Stimulated activated CD8-positive, alpha-beta memory T cell treated with anti-CD3 and anti-CD28 coated beads, Interleukin-12 subunit alpha, Interleukin-12 subunit beta, amount 100 ng/mL, for 24 hours (primary cell): ENCODE measurements around the gene FAM50A.

ENCODE experiments used
- DNase-seq: peaks from one replicate; pipeline ENCODE4 v3.0.0-alpha.2; 2020; ENCODE audit errors: extremely low read depth

Gene FAM50A

GRCh38 chrX:154465601-154466000 lies 21.7 kb downstream of the FAM50A start:
- no peak for DNase-seq

- no peak for DNase-seq
Measured at GRCh38 chrX:154466036-154466435, 22.1 kb downstream of the FAM50A start.

DNA sequence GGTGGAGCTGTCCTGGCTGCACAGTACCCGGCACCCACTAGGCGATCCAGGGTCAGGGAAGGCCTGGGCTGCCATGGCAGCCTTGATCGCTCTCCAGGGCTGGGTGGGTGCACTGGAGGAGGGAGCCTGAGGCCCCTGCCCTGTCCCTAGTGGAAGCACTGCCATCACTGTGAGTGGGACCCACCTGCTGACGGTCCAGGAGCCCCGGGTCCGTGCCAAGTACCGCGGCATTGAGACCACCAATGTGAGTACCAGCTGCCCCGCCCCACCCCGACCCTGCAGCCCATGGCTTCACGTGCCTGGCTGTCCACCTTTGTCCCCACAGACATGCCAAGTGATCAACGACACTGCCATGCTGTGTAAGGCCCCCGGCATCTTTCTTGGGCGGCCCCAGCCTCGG lies 23.0 kb downstream of the FAM50A start:
- no peak for DNase-seq

DNA sequence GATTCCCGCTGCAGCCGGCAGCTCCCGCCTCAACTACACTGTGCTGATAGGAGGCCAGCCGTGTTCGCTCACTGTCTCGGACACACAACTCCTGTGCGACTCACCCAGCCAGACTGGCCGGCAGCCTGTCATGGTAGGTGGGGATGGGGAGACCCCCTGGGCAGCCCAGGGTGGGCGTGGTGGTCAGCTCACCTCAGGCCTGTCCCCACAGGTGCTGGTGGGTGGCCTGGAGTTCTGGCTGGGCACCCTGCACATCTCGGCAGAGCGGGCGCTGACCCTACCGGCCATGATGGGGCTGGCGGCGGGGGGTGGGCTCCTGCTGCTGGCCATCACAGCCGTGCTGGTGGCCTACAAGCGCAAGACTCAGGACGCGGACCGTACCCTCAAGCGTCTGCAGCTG lies 23.6 kb downstream of the FAM50A start:
- DNase-seq, result no peak

- no peak for DNase-seq
Measured at GRCh38 chrX:154468217-154468616, 24.3 kb downstream of the FAM50A start.

DNA sequence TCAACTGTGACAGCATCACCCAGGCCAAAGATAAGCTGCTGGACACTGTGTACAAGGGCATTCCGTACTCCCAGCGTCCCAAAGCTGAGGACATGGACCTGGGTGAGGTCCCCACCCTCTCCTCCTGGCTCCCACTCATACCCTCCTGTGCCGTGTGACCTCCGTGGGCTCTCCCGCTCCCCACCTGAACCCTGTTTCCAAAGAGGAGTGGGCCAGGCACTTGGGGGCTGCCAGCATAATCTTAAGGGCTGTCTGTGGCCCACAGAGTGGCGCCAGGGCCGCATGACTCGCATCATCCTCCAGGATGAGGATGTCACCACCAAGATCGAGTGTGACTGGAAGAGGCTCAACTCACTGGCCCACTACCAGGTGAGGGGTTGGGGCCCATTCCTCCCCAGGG lies 25.2 kb downstream of the FAM50A start:
- no peak for DNase-seq

- DNase-seq, result no peak
Measured at GRCh38 chrX:154469880-154470279, 25.9 kb downstream of the FAM50A start.

DNA sequence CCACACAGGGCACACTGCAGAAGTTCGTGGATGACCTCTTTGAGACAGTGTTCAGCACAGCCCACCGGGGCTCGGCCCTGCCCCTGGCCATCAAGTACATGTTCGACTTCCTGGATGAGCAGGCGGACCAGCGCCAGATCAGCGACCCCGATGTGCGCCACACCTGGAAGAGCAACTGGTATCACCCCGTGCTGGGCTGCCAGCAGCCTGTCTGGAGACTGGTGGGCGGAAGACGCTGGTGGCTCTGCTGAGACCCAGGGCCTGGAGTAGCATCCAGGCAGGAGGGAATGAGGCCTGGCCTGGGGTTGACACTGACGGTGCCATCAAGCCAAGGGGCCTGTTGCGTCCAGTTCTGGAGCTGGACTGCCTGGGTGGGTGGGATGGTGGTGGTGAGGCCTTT lies 26.5 kb downstream of the FAM50A start:
- DNase-seq, result no peak

GRCh38 chrX:154470914-154471568 lies 27.1 kb downstream of the FAM50A start:
- no peak for DNase-seq

GRCh38 chrX:154471839-154472684 lies 28.1 kb downstream of the FAM50A start:
- no peak for DNase-seq

DNA sequence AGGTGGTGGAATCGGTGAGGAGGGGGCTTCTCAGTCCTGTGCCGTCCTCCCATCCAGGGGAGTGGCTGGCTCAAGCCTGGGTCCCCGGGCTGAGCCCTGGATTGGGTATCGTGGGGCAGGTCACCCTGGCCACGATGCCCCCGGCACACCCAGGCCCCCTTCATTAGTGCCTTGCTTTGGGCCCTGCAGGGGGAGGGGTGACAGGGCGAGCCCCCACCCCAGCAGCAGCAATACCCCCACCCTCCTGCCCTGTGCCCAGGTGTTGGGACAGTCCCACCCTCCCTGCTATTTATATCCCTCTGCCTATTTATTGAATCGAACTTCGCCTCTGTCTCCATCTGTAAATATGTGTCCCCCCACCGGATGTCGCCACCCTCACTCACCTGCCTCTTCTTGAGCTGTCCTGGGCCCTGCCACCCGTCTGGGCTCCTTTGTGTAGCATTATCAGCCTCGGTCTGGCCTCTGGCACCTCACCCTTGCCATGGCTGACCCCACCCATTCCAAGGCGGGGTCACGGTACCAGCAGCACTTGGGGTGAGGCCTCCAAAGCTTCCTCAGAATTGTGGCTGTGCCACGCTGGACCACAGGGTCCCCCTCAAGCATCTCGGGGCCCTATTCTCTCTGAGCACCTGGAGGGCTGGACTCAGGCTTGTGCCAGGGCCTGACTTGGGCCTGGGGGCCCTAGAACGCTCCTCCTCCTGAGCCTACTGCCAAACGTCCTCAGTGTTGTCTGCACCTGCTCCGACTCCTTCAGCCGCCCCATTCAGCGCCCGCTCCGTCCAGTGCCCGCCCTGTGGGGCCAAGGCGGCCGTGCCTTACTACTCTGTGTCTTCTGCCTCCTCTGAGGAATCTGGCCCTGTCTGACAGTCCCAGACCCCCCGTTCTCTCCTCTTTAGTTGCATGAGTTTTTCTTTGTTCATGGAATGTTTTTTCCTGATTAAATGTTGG lies 29.0 kb downstream of the FAM50A start:
- DNase-seq, result no peak

DNA sequence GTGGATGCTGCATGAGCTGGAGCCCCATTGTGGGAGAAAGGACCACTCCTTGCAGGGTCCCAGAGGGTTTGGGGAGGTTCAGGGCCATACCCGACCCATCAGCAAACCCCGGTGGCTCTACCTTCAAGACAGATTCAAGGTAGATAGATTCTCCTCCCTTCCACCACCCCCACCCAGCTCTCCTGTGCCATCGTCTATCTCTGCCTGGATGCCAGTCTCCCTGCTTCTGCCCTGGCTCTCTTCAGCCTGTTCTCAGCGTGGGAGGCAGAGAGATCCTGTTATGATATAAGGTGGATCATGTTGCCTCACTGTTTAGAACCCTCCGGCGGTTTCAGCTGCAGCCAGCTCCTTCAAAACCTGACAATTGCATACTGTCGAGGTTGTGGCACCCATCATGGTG lies 29.7 kb downstream of the FAM50A start:
- no peak for DNase-seq

- no peak for DNase-seq
Measured at GRCh38 chrX:154476821-154477220, 32.9 kb downstream of the FAM50A start.

DNA sequence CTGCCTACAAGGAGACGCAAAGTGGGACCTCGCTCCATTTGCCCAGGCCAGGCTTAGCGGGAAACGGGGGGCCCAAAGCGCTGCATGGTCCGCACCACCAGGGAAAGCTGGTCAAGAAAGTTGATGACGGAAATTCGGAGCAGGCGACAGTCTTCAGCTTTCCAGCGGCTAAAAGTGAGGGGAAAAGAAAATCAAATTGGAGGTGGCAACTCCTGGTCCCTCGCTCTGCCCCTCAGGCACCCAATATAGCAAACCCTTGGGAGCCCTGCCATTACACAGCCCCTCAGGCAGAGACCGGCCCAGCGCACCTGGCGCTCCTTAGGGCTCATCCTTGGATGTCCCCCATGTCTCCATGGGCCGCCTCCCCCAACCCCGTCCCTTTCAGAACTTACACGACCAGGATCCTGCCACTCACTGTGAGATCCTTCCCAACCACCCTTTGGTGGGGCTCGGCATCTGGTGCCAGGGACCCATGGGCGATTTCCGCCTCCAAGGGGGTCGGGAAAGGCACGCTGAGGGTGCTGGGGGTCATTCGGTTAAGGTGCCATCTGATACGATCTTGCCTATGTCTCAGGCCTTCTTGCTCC lies 34.0 kb downstream of the FAM50A start:
- DNase-seq, result no peak

GRCh38 chrX:154478728-154479622 lies 35.0 kb downstream of the FAM50A start, which contains the start of gene LAGE3:
Gene LAGE3, minus strand, starts transcription at chrX:154479281. Its CDS starts 366 bp downstream, at chrX:154478915.
- peak; percentile 73 for DNase-seq

- DNase-seq, result no peak
Measured at GRCh38 chrX:154481195-154481594, 37.3 kb downstream of the FAM50A start.

DNA sequence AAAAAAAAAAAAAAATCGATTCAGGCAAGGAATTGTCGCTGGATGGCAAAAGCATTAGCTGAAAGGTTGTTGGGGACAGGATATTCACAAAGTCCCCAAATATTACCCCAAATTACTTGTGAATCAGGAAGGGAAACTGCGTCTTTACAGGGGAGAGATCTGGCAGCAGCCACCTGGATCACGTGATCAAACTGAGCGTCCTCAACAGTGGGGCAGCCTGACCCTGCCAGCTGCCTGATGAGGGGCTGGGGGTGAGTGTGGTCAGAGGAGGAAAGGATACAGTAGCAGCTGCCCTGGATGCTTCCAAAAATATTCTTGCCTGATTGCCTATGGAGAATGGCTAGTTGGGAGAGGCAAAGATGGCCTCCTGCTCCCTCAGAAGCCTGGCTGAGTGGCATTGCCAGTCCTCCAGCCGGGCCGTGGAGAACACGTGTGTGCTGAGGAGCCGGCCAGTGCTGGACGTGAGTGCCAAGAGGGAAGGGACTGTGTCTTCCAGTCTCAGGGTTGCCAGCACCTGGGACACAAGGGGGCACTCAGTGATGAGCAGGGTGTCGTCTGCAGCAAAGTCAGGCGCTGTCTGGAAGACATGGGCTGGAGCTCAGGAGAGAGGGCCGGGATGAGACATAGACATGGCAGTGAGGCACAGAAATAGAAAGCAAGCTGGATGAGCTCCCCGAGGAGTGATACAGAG lies 38.1 kb downstream of the FAM50A start:
- DNase-seq, result no peak

GRCh38 chrX:154482786-154483185 lies 38.8 kb downstream of the FAM50A start:
- DNase-seq, result no peak

DNA sequence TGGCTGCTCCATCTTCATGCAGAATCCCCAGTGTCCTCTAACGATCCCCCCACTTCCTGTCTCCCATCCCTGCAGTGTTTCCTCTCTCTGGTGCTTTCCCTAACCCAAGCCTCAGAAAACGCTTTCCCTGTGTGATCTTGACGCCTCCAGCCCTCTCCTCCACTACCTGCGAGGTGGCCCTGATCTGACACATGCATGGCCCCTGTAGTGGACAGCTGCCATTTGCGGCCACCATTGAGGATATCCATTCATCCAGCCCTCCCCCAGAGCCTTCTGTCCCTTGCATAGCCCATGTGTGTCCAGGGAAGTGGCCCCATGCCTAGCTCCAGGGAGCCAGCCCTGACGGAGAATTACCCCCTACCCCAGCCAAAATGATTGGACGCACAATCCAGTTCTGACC lies 39.4 kb downstream of the FAM50A start:
- no peak for DNase-seq
